HepG2 (cell line): ENCODE data around the gene LRRC3C. TPM values are rescaled to one million over a fixed set of nuclear protein-coding genes. Genes with fewer than 3 reads are reported as not detected.
A peak's percentile ranks its signal among the peaks of the same experiment; 100 is the strongest.

Experiments
- ATAD3A ChIP-seq: sonication (generic); formaldehyde crosslinking; IDR thresholded peaks from 2 replicates; pipeline ENCODE4 v1.4.0; 2020; ENCODE audit warnings: missing genetic modification reagents
- CBX1 ChIP-seq: IDR thresholded peaks from one replicate; pipeline ENCODE4 v1.6.1; 2016; ENCODE audit warnings: antibody characterized with exemption, low read depth
- EHMT2 ChIP-seq: fragments of 200-600 bp; sonication (generic); IDR thresholded peaks from 2 replicates; pipeline ENCODE4 v1.7.0; 2017; ENCODE audit warnings: antibody characterized with exemption, low read depth, low read length, borderline replicate concordance
- FOXC1 ChIP-seq: sonication (generic); formaldehyde crosslinking; IDR thresholded peaks from 2 replicates; pipeline ENCODE4 v1.8.0; 2022; ENCODE audit warnings: mild to moderate bottlenecking, missing genetic modification reagents, borderline replicate concordance
- HOXD1 ChIP-seq: sonication (generic); formaldehyde crosslinking; IDR thresholded peaks from 2 replicates; pipeline ENCODE4 v1.5.0; 2020; ENCODE audit warnings: missing genetic modification reagents
- IKZF4 ChIP-seq: sonication (generic); formaldehyde crosslinking; IDR thresholded peaks from 2 replicates; pipeline ENCODE4 v1.5.1; 2020; ENCODE audit warnings: borderline replicate concordance, mild to moderate bottlenecking, low read depth, missing genetic modification reagents; ENCODE audit errors: not compliant biosample characterization
- KMT2B ChIP-seq: IDR thresholded peaks from 2 replicates; pipeline ENCODE4 v1.6.1; 2016; ENCODE audit warnings: missing genetic modification reagents, missing compliant biosample characterization
- MEF2D ChIP-seq: sonication (generic); formaldehyde crosslinking; IDR thresholded peaks from 2 replicates; pipeline ENCODE4 v1.5.1; 2020; ENCODE audit warnings: mild to moderate bottlenecking, missing genetic modification reagents
- NCOA2 ChIP-seq: sonication (generic); formaldehyde crosslinking; IDR thresholded peaks from 2 replicates; pipeline ENCODE4 v1.8.0; 2022; ENCODE audit warnings: inconsistent platforms
- NFATC3 ChIP-seq: sonication (generic); formaldehyde crosslinking; IDR thresholded peaks from 2 replicates; pipeline ENCODE4 v1.5.1; 2020; ENCODE audit warnings: mild to moderate bottlenecking, missing genetic modification reagents
- RAD21 ChIP-seq: fragments of 450-650 bp; formaldehyde crosslinking; IDR thresholded peaks from 2 replicates; pipeline ENCODE4 v1.5.0; 2020; ENCODE audit warnings: mild to moderate bottlenecking
- TSC22D2 ChIP-seq: sonication (generic); formaldehyde crosslinking; IDR thresholded peaks from 2 replicates; pipeline ENCODE4 v1.5.1; 2020; ENCODE audit warnings: missing genetic modification reagents, mild to moderate bottlenecking, borderline replicate concordance
- ZEB1 ChIP-seq: IDR thresholded peaks from 2 replicates; pipeline ENCODE4 v1.6.1; 2012; ENCODE audit warnings: mild to moderate bottlenecking, low read depth, inconsistent platforms; ENCODE audit not compliant: insufficient replicate concordance
- ZNF235 ChIP-seq: sonication (generic); formaldehyde crosslinking; IDR thresholded peaks from 2 replicates; pipeline ENCODE4 v1.8.1; 2023; ENCODE audit warnings: mild to moderate bottlenecking, missing genetic modification reagents, borderline replicate concordance
- ZNF556 ChIP-seq: sonication (generic); formaldehyde crosslinking; IDR thresholded peaks from 2 replicates; pipeline ENCODE4 v1.4.0; 2020; ENCODE audit warnings: mild to moderate bottlenecking, missing genetic modification reagents, borderline replicate concordance
- ZNF569 ChIP-seq: sonication (generic); formaldehyde crosslinking; IDR thresholded peaks from 2 replicates; pipeline ENCODE4 v1.5.0; 2020; ENCODE audit warnings: mild to moderate bottlenecking, missing genetic modification reagents, moderate library complexity, borderline replicate concordance
- ZNF775 ChIP-seq: sonication (generic); formaldehyde crosslinking; IDR thresholded peaks from 2 replicates; pipeline ENCODE4 v1.4.0; 2020; ENCODE audit warnings: missing genetic modification reagents, mild to moderate bottlenecking, moderate library complexity, borderline replicate concordance
- polyA plus RNA-seq, 8 experiments: library from polyadenylated mRNA; depleted of rRNA in 3 of 8; stranded (reverse) in 7 of 8; unstranded in 1 of 8; fragments of >200 nt; fragmentation: Illumina TruSeq in 4 of 8; extraction: Trizol in 4 of 8; gene quantifications; 2 replicates each; pipeline versions ENCODE4 v1.2.1 to v1.2.3, GENCODE V29; 2011 to 2016; ENCODE audit warnings: low read depth in 4 of 8, missing spikeins in 1 of 8, mixed read lengths in 1 of 8; ENCODE audit not compliant: insufficient read depth in 1 of 8
- total RNA-seq, 5 experiments: library from RNA; depleted of rRNA; stranded (reverse); fragments of >200 nt; fragmentation: Illumina TruSeq; extraction: Trizol; gene quantifications; 2 replicates each; pipeline ENCODE4 v1.2.3, GENCODE V29; 2016; ENCODE audit warnings: low read depth in 1 of 5
- TF ChIP-seq, protein P1 (sequence below): sonication (generic); formaldehyde crosslinking; IDR thresholded peaks from 2 replicates; pipeline ENCODE4 v1.4.0; 2020; ENCODE audit warnings: missing genetic modification reagents
- TF ChIP-seq, protein P2 (sequence below): sonication (generic); formaldehyde crosslinking; conservative IDR thresholded peaks from 2 replicates; pipeline ENCODE4 v1.8.0; 2022; ENCODE audit warnings: mild to moderate bottlenecking, moderate library complexity, missing genetic modification reagents
- TF ChIP-seq, protein P3 (sequence below): sonication (generic); formaldehyde crosslinking; IDR thresholded peaks from 2 replicates; pipeline ENCODE4 v1.5.0; 2020; ENCODE audit warnings: missing genetic modification reagents
- TF ChIP-seq, protein P4 (sequence below): sonication (generic); formaldehyde crosslinking; IDR thresholded peaks from 2 replicates; pipeline ENCODE4 v1.5.1; 2020; ENCODE audit warnings: mild to moderate bottlenecking, moderate library complexity, missing genetic modification reagents

The LRRC3C gene
- total and polyA plus RNA-seq, 2 of the 13 experiments (the other 11 are each of a cell fraction or from before 2014, with no cell fraction given), result 0.17 TPM; not detected in 1

DNA sequence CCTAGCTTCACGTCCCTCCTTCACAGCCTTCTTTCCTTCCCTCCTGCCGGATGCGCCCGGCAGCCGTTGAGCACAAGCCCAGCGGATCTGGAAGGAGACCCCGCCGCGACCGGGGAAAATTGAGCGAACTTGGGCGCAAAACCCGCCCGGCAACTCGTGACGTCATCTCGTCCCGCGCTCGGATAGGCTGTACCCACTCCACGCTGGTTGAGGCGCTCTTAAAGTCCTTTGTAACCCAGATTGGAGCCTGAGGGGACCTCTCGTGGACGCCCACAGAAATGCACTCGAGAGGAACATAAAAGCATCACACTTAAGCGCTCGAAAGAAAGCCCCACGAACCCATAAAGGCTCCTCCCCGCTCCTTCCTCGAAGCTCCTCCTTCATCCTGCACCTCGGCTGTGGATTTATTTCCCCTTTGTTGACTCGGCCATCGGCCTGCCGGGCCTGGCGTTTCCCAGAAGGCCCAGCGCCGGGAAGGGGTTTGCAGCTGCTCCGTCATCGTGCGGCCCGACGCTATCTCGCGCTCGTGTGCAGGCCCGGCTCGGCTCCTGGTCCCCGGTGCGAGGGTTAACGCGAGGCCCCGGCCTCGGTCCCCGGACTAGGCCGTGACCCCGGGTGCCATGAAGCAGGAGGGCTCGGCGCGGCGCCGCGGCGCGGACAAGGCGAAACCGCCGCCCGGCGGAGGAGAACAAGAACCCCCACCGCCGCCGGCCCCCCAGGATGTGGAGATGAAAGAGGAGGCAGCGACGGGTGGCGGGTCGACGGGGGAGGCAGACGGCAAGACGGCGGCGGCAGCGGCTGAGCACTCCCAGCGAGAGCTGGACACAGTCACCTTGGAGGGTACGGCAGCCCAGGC, 53.0 kb downstream of the LRRC3C start, which contains the start of gene PSMD3 (continued):
- TF ChIP-seq, protein P1, sequence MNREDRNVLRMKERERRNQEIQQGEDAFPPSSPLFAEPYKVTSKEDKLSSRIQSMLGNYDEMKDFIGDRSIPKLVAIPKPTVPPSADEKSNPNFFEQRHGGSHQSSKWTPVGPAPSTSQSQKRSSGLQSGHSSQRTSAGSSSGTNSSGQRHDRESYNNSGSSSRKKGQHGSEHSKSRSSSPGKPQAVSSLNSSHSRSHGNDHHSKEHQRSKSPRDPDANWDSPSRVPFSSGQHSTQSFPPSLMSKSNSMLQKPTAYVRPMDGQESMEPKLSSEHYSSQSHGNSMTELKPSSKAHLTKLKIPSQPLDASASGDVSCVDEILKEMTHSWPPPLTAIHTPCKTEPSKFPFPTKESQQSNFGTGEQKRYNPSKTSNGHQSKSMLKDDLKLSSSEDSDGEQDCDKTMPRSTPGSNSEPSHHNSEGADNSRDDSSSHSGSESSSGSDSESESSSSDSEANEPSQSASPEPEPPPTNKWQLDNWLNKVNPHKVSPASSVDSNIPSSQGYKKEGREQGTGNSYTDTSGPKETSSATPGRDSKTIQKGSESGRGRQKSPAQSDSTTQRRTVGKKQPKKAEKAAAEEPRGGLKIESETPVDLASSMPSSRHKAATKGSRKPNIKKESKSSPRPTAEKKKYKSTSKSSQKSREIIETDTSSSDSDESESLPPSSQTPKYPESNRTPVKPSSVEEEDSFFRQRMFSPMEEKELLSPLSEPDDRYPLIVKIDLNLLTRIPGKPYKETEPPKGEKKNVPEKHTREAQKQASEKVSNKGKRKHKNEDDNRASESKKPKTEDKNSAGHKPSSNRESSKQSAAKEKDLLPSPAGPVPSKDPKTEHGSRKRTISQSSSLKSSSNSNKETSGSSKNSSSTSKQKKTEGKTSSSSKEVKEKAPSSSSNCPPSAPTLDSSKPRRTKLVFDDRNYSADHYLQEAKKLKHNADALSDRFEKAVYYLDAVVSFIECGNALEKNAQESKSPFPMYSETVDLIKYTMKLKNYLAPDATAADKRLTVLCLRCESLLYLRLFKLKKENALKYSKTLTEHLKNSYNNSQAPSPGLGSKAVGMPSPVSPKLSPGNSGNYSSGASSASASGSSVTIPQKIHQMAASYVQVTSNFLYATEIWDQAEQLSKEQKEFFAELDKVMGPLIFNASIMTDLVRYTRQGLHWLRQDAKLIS (CRISPR knock-in tag), result 0 out of 2 replicates have a peak, but pooled peaks have one; percentile 75
- peak; percentile 91 for TF ChIP-seq NFATC3
- peak; percentile 98 for TF ChIP-seq ZNF235 (CRISPR knock-in tag)
- TF ChIP-seq NCOA2 (CRISPR knock-in tag), result peak; percentile 71
- TF ChIP-seq ZNF556, result peak; percentile 97
- peak; percentile 93; the same call in 1 of the 2 replicates for TF ChIP-seq MEF2D (CRISPR knock-in tag)
- peak; percentile 99 for TF ChIP-seq FOXC1 (CRISPR knock-in tag)
- TF ChIP-seq CBX1, result no peak
- TF ChIP-seq HOXD1 (CRISPR knock-in tag), result peak; percentile 95
- peak; percentile 95 for TF ChIP-seq IKZF4 (CRISPR knock-in tag)
- peak; percentile 95 for TF ChIP-seq ATAD3A (CRISPR knock-in tag)
- peak; percentile 99 for TF ChIP-seq KMT2B
- TF ChIP-seq ZNF569 (CRISPR knock-in tag), result peak; percentile 93; the same call in 1 of the 2 replicates
- TF ChIP-seq ZNF775 (CRISPR knock-in tag), result no peak
- no peak for TF ChIP-seq EHMT2
- TF ChIP-seq, protein P2, sequence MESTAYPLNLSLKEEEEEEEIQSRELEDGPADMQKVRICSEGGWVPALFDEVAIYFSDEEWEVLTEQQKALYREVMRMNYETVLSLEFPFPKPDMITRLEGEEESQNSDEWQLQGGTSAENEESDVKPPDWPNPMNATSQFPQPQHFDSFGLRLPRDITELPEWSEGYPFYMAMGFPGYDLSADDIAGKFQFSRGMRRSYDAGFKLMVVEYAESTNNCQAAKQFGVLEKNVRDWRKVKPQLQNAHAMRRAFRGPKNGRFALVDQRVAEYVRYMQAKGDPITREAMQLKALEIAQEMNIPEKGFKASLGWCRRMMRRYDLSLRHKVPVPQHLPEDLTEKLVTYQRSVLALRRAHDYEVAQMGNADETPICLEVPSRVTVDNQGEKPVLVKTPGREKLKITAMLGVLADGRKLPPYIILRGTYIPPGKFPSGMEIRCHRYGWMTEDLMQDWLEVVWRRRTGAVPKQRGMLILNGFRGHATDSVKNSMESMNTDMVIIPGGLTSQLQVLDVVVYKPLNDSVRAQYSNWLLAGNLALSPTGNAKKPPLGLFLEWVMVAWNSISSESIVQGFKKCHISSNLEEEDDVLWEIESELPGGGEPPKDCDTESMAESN (CRISPR knock-in tag), result peak; percentile 99
- TF ChIP-seq TSC22D2 (CRISPR knock-in tag), result peak; percentile 90
- no peak for TF ChIP-seq ZEB1
- peak; percentile 97 for TF ChIP-seq RAD21 (CRISPR knock-in tag)
- TF ChIP-seq, protein P3, sequence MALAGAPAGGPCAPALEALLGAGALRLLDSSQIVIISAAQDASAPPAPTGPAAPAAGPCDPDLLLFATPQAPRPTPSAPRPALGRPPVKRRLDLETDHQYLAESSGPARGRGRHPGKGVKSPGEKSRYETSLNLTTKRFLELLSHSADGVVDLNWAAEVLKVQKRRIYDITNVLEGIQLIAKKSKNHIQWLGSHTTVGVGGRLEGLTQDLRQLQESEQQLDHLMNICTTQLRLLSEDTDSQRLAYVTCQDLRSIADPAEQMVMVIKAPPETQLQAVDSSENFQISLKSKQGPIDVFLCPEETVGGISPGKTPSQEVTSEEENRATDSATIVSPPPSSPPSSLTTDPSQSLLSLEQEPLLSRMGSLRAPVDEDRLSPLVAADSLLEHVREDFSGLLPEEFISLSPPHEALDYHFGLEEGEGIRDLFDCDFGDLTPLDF (CRISPR knock-in tag), result peak; percentile 65; the same call in 1 of the 2 replicates
- TF ChIP-seq, protein P4, sequence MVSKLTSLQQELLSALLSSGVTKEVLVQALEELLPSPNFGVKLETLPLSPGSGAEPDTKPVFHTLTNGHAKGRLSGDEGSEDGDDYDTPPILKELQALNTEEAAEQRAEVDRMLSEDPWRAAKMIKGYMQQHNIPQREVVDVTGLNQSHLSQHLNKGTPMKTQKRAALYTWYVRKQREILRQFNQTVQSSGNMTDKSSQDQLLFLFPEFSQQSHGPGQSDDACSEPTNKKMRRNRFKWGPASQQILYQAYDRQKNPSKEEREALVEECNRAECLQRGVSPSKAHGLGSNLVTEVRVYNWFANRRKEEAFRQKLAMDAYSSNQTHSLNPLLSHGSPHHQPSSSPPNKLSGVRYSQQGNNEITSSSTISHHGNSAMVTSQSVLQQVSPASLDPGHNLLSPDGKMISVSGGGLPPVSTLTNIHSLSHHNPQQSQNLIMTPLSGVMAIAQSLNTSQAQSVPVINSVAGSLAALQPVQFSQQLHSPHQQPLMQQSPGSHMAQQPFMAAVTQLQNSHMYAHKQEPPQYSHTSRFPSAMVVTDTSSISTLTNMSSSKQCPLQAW (CRISPR knock-in tag), result peak; percentile 97
